HEK293 (cell line): ENCODE results near the gene BACH1.

ENCODE experiments used
- CTCF ChIA-PET: fragments of 350-600 bp; formaldehyde crosslinking; extraction: SDS; loops from one replicate; lab custom pipeline; 2021; ENCODE audit warnings: antibody characterized with exemption; lab: Yijun Ruan, JAX
- POLR2A ChIA-PET: fragments of 300-600 bp; formaldehyde crosslinking; extraction: SDS; loops from one replicate; lab custom pipeline; 2020; ENCODE audit warnings: antibody characterized with exemption, inconsistent platforms; lab: Yijun Ruan, JAX
- H3K27ac ChIP-seq: fragments of 200-500 bp; sonication (Bioruptor generic); 2 replicates; pipeline ENCODE4 v1.5.1; 2014; ENCODE audit warnings: low read depth, low read length, control low read depth, inconsistent platforms; ENCODE audit errors: extremely low read depth
- H3K36me3 ChIP-seq, 2 experiments: fragments of 200-500 bp in 1 of 2; sonication (Bioruptor generic) in 1 of 2; 1 replicate in 1 of 2; 2 replicates in 1 of 2; pipeline ENCODE4 v1.5.1; 2014 to 2017; ENCODE audit warnings: inconsistent platforms in 2 of 2, low read length in 2 of 2; ENCODE audit not compliant: control insufficient read depth in 2 of 2, insufficient read depth in 1 of 2
- H3K4me1 ChIP-seq: fragments of 200-500 bp; sonication (Bioruptor generic); 2 replicates; pipeline ENCODE4 v1.5.1; 2014; ENCODE audit warnings: mild to moderate bottlenecking, low read length, inconsistent platforms; ENCODE audit not compliant: control insufficient read depth, insufficient read depth
- H3K4me3 ChIP-seq: 2 replicates; pipeline ENCODE4 v1.5.1; 2011; ENCODE audit warnings: low read depth, mild to moderate bottlenecking, control low read depth, low read length, moderate library complexity
- H3K9me3 ChIP-seq: fragments of 200-500 bp; sonication (Bioruptor generic); 2 replicates; pipeline ENCODE4 v1.5.1; 2014; ENCODE audit warnings: low read depth, low read length, inconsistent platforms; ENCODE audit not compliant: control insufficient read depth, insufficient read depth
- GLI4 ChIP-seq: fragments of 450-650 bp; formaldehyde crosslinking; IDR thresholded peaks from 2 replicates; pipeline ENCODE4 v1.5.1; 2016; ENCODE audit warnings: missing biosample characterization, missing genetic modification characterization
- HOXA7 ChIP-seq: sonication (generic); formaldehyde crosslinking; IDR thresholded peaks from 2 replicates; pipeline ENCODE4 v1.8.1; 2022; ENCODE audit warnings: missing genetic modification reagents, borderline replicate concordance
- SP7 ChIP-seq: fragments of 450-650 bp; formaldehyde crosslinking; IDR thresholded peaks from 2 replicates; pipeline ENCODE4 v1.5.1; 2016; ENCODE audit warnings: missing biosample characterization, missing genetic modification characterization
- WT1 ChIP-seq: fragments of 450-650 bp; formaldehyde crosslinking; IDR thresholded peaks from 2 replicates; pipeline ENCODE4 v1.5.1; 2016; ENCODE audit warnings: missing biosample characterization, missing genetic modification characterization
- ZBTB17 ChIP-seq: fragments of 450-650 bp; formaldehyde crosslinking; IDR thresholded peaks from 2 replicates; pipeline ENCODE4 v1.5.1; 2016; ENCODE audit warnings: missing biosample characterization, missing genetic modification characterization
- ZBTB21 ChIP-seq: fragments of 450-650 bp; formaldehyde crosslinking; IDR thresholded peaks from 2 replicates; pipeline ENCODE4 v1.5.1; 2017; ENCODE audit warnings: missing biosample characterization, missing genetic modification characterization
- ZNF10 ChIP-seq: fragments of 450-650 bp; formaldehyde crosslinking; IDR thresholded peaks from 2 replicates; pipeline ENCODE4 v1.5.1; 2017; ENCODE audit warnings: missing biosample characterization, missing genetic modification characterization
- ZNF140 ChIP-seq: fragments of 450-650 bp; formaldehyde crosslinking; IDR thresholded peaks from 2 replicates; pipeline ENCODE4 v1.5.1; 2016; ENCODE audit warnings: missing biosample characterization, missing genetic modification characterization
- ZNF280C ChIP-seq: fragments of 450-650 bp; formaldehyde crosslinking; IDR thresholded peaks from 2 replicates; pipeline ENCODE4 v1.5.1; 2016; ENCODE audit warnings: missing biosample characterization, missing genetic modification characterization
- ZNF311 ChIP-seq: fragments of 450-650 bp; formaldehyde crosslinking; IDR thresholded peaks from 2 replicates; pipeline ENCODE4 v1.5.1; 2017; ENCODE audit warnings: missing biosample characterization, missing genetic modification characterization, borderline replicate concordance
- ZNF449 ChIP-seq: fragments of 450-650 bp; formaldehyde crosslinking; IDR thresholded peaks from 2 replicates; pipeline ENCODE4 v1.5.1; 2017; ENCODE audit warnings: missing biosample characterization, mild to moderate bottlenecking, missing genetic modification characterization, moderate library complexity
- ZNF488 ChIP-seq: fragments of 450-650 bp; formaldehyde crosslinking; IDR thresholded peaks from 2 replicates; pipeline ENCODE4 v1.5.1; 2016; ENCODE audit warnings: missing biosample characterization, missing genetic modification characterization
- ZNF548 ChIP-seq: fragments of 450-650 bp; formaldehyde crosslinking; IDR thresholded peaks from 2 replicates; pipeline ENCODE4 v1.5.1; 2016; ENCODE audit warnings: missing biosample characterization, missing genetic modification characterization
- ZNF600 ChIP-seq: fragments of 450-650 bp; formaldehyde crosslinking; IDR thresholded peaks from 2 replicates; pipeline ENCODE4 v1.5.1; 2016; ENCODE audit warnings: missing biosample characterization, missing genetic modification characterization
- ZNF629 ChIP-seq: fragments of 450-650 bp; formaldehyde crosslinking; IDR thresholded peaks from 2 replicates; pipeline ENCODE4 v1.5.1; 2017; ENCODE audit warnings: missing biosample characterization, missing genetic modification characterization
- ZNF670 ChIP-seq: fragments of 450-650 bp; formaldehyde crosslinking; IDR thresholded peaks from 2 replicates; pipeline ENCODE4 v1.5.1; 2016; ENCODE audit warnings: missing biosample characterization, missing genetic modification characterization, low read depth
- ZNF76 ChIP-seq: fragments of 450-650 bp; formaldehyde crosslinking; IDR thresholded peaks from 2 replicates; pipeline ENCODE4; 2016; ENCODE audit warnings: low read depth, missing biosample characterization, missing genetic modification characterization, borderline replicate concordance
- ZNF792 ChIP-seq: fragments of 450-650 bp; formaldehyde crosslinking; IDR thresholded peaks from 2 replicates; pipeline ENCODE4 v1.5.1; 2016; ENCODE audit warnings: missing biosample characterization, missing genetic modification characterization
- ZSCAN18 ChIP-seq: fragments of 450-650 bp; formaldehyde crosslinking; IDR thresholded peaks from 2 replicates; pipeline ENCODE4 v1.5.1; 2016; ENCODE audit warnings: missing biosample characterization, missing genetic modification characterization
- TF ChIP-seq, protein P1 (sequence below): fragments of 450-650 bp; formaldehyde crosslinking; IDR thresholded peaks from 2 replicates; pipeline ENCODE4 v1.5.1; 2016; ENCODE audit warnings: missing biosample characterization, missing genetic modification characterization

BACH1 gene

GRCh38 chr21:29342363-29342957 is 43.7 kb downstream of the BACH1 start (continued):
- TF ChIP-seq SP7 (tag by site-specific recombination) (peak; percentile 97), WT1 (tag by site-specific recombination) (no peak), ZNF670 (tag by site-specific recombination) (no peak), ZBTB17 (tag by site-specific recombination) (peak; percentile 64), ZNF140 (tag by site-specific recombination) (no peak), ZNF600 (tag by site-specific recombination) (0 out of 2 replicates have a peak, but pooled peaks have one; percentile 19), ZBTB21 (0 out of 2 replicates have a peak, but pooled peaks have one; percentile 25), ZNF10 (peak; percentile 75), ZNF629 (tag by site-specific recombination) (peak; percentile 80), ZNF449 (tag by site-specific recombination) (no peak)

DNA sequence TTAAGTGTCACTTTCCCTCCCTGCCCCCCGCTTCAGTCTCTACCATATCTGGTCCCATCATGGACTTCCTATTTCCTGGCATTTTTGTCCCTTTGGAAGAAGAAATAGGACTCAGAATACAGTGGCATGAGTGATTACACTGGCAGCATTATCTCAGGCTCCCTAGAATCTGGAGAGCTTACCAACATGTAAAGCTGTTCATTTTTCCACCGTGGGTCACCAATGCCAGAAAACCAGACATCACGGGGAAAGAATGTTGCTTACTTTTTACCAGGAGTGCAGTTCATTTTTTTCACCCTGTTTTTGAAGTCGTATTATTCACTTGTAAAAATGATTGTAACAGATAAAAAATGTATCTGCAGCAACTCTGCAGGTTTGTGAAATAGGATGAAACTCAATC is 44.8 kb downstream of the BACH1 start:
- Histone ChIP-seq H3K4me1 (peaks cover 12% of the 10 kb centered on the region), H3K9me3 (no peaks in the 10 kb centered on the region), H3K36me3 (peaks cover 0 to 4% of the 10 kb centered on the region in 2 experiments; a peak in 1 of 3 replicates), H3K4me3 (no peak overlapping the region), H3K27ac (no peak overlapping the region)
- ChIA-PET CTCF (interaction anchor here (0.7 kb wide), 1 partner anchor 19 kb away, joined by 3 read pairs; no protein-coding TSS in a partner anchor), POLR2A (interaction anchor here (0.5 kb wide), 1 partner anchor 29 kb away, joined by 3 read pairs; no protein-coding TSS in a partner anchor)
- TF ChIP-seq ZNF280C (tag by site-specific recombination): no peak
- TF ChIP-seq ZNF311 (tag by site-specific recombination): no peak
- TF ChIP-seq ZNF76 (tag by site-specific recombination): no peak
- TF ChIP-seq ZNF488 (tag by site-specific recombination): no peak
- TF ChIP-seq GLI4: no peak
- TF ChIP-seq ZSCAN18 (tag by site-specific recombination): no peak
- TF ChIP-seq ZNF548 (tag by site-specific recombination): no peak
- TF ChIP-seq ZNF792 (tag by site-specific recombination): no peak
- TF ChIP-seq, protein P1, sequence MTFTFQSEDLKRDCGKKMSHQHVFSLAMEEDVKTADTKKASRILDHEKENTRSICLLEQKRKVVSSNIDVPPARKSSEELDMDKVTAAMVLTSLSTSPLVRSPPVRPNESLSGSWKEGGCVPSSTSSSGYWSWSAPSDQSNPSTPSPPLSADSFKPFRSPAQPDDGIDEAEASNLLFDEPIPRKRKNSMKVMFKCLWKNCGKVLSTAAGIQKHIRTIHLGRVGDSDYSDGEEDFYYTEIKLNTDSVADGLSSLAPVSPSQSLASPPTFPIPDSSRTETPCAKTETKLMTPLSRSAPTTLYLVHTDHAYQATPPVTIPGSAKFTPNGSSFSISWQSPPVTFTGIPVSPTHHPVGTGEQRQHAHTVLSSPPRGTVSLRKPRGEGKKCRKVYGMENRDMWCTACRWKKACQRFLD (tag by site-specific recombination): no peak
- no peak for TF ChIP-seq HOXA7 (CRISPR knock-in tag)
